Endothelial cell of umbilical vein (primary cell): ENCODE data around the gene HS6ST2. TPM values are rescaled to one million over a fixed set of nuclear protein-coding genes. Genes with fewer than 3 reads are reported as not detected.

Experiments used
- BruUV-seq: library from RNA; stranded (reverse); fragments of 400-500 nt; replicated peaks from 2 replicates; lab custom pipeline; 2021; lab: Mats Ljungman, UMichigan
- CTCF ChIA-PET: fragments of 300-600, 350-600 bp; sonication (Branson Sonifier 250); formaldehyde crosslinking; loops from one replicate; lab custom pipeline; 2021; ENCODE audit warnings: antibody characterized with exemption, inconsistent platforms; lab: Charles Lee
- POLR2A ChIA-PET: fragments of 300-600, 350-600 bp; sonication (Branson Sonifier 250); formaldehyde crosslinking; loops from one replicate; lab custom pipeline; 2021; ENCODE audit warnings: antibody characterized with exemption, inconsistent platforms; lab: Charles Lee
- DNase-seq: peaks from one replicate; pipeline ENCODE4 v3.0.0-alpha.2; 2011; ENCODE audit warnings: low read depth, low spot score
- FAIRE-seq: peaks from 2 replicates; lab custom pipeline; 2011; peaks lifted over from hg19 to GRCh38; lab: Jason Lieb, UNC
- H2AFZ ChIP-seq: 2 replicates; pipeline ENCODE4 v1.6.0; 2012; ENCODE audit warnings: low read depth, low read length, control low read depth, inconsistent platforms
- H3K27ac ChIP-seq: 2 replicates; pipeline ENCODE4 v1.5.1; 2011; ENCODE audit warnings: low read depth, mild to moderate bottlenecking, control low read depth, low read length, moderate library complexity; ENCODE audit not compliant: insufficient read depth
- H3K27me3 ChIP-seq, 2 experiments: 2 replicates each; pipeline versions ENCODE4 v1.6.0 to v1.6.1; 2011; ENCODE audit warnings: low read length in 2 of 2, mixed read lengths in 1 of 2; ENCODE audit not compliant: control insufficient read depth in 2 of 2, insufficient read depth in 2 of 2
- H3K36me3 ChIP-seq, 2 experiments: 2 replicates in 1 of 2; 3 replicates in 1 of 2; pipeline ENCODE4 v1.5.1; 2011; ENCODE audit warnings: low read length in 2 of 2, mild to moderate bottlenecking in 1 of 2, moderate library complexity in 1 of 2; ENCODE audit not compliant: control insufficient read depth in 2 of 2, insufficient read depth in 2 of 2; ENCODE audit errors: extremely low read depth in 1 of 2
- H3K4me1 ChIP-seq: 3 replicates; pipeline ENCODE4 v1.5.1; 2011; ENCODE audit warnings: mild to moderate bottlenecking, low read length; ENCODE audit not compliant: control insufficient read depth, insufficient read depth; ENCODE audit errors: extremely low read depth
- H3K4me2 ChIP-seq: 2 replicates; pipeline ENCODE4 v1.6.1; 2011; ENCODE audit warnings: low read length, control low read depth, mixed read lengths; ENCODE audit not compliant: insufficient read depth
- H3K4me3 ChIP-seq, 3 experiments: fragments of 200-600 bp in 1 of 3; sonication (generic), shearing (Covaris generic) in 1 of 3; replicated peaks in 1 of 3; 2 replicates each; pipeline ENCODE4 v1.5.1; 2011 to 2016; ENCODE audit warnings: control low read depth in 3 of 3, low read length in 3 of 3, mild to moderate bottlenecking in 2 of 3, inconsistent platforms in 1 of 3, low read depth in 1 of 3, moderate library complexity in 1 of 3; ENCODE audit not compliant: insufficient read depth in 1 of 3
- H3K79me2 ChIP-seq: 2 replicates; pipeline ENCODE4 v1.6.0; 2012; ENCODE audit warnings: low read length, inconsistent platforms; ENCODE audit not compliant: control insufficient read depth, insufficient read depth
- H3K9ac ChIP-seq: replicated peaks from 2 replicates; pipeline ENCODE3; 2011; ENCODE audit warnings: low read length, control low read depth; ENCODE audit not compliant: insufficient read depth; ENCODE audit errors: extremely low read depth
- H3K9me1 ChIP-seq: replicated peaks from 3 replicates; pipeline ENCODE4 v1.6.0; 2011; ENCODE audit warnings: mild to moderate bottlenecking, low read length; ENCODE audit not compliant: control insufficient read depth, insufficient read depth; ENCODE audit errors: extremely low read depth
- H3K9me3 ChIP-seq: replicated peaks from 2 replicates; pipeline ENCODE4 v1.5.1; 2012; ENCODE audit warnings: low read length, inconsistent platforms; ENCODE audit not compliant: control insufficient read depth, insufficient read depth
- H4K20me1 ChIP-seq: replicated peaks from 2 replicates; pipeline ENCODE3; 2011; ENCODE audit warnings: mild to moderate bottlenecking, low read length; ENCODE audit not compliant: control insufficient read depth, insufficient read depth; ENCODE audit errors: extremely low read depth
- EZH2 ChIP-seq: IDR thresholded peaks from 2 replicates; pipeline ENCODE4 v1.6.1; 2012; ENCODE audit warnings: borderline replicate concordance, low read depth, mild to moderate bottlenecking, moderate library complexity, low read length, inconsistent platforms; ENCODE audit not compliant: severe bottlenecking
- GATA2 ChIP-seq: IDR thresholded peaks from 2 replicates; pipeline ENCODE4 v1.7.0; 2011; ENCODE audit warnings: low read depth, mild to moderate bottlenecking, moderate library complexity, mixed read lengths, low read length; ENCODE audit not compliant: insufficient read length, insufficient read depth
- MYC ChIP-seq: IDR thresholded peaks from one replicate; pipeline ENCODE4 v1.6.1; 2011; ENCODE audit warnings: mild to moderate bottlenecking, low read depth, low read length
- POLR2A ChIP-seq: IDR thresholded peaks from 2 replicates; pipeline ENCODE4 v1.6.1; 2012; ENCODE audit warnings: low read depth, mild to moderate bottlenecking, control low read depth, low read length
- POLR2AphosphoS5 ChIP-seq: IDR thresholded peaks from 2 replicates; pipeline ENCODE4 v1.6.1; 2012; ENCODE audit warnings: low read depth, mild to moderate bottlenecking, control low read depth, low read length, moderate library complexity; ENCODE audit not compliant: insufficient read depth
- dilution Hi-C: fragments of 300-500 bp; cut with MboI; formaldehyde crosslinking; loops from one replicate; pipeline ENCODE4 v1.15.0; 2019; ENCODE audit warnings: low sequenced_read_pairs; ENCODE audit not compliant: extremely low pct_ligation_motif_present
- intact Hi-C: fragments of 100-400 bp; cut with micrococcal nuclease; formaldehyde crosslinking; loops from one replicate; pipeline ENCODE4 v1.10.0; 2022
- polyA plus RNA-seq, 4 experiments: library from polyadenylated mRNA; depleted of rRNA in 3 of 4; stranded (reverse) in 3 of 4; unstranded in 1 of 4; fragments of >200 nt; gene quantifications; 2 replicates each; pipeline versions ENCODE4 v1.2.1 to v1.2.3, GENCODE V29; 2011 to 2012; ENCODE audit warnings: missing spikeins in 1 of 4
- total RNA-seq: library from RNA; stranded (reverse); gene quantifications from 2 replicates; pipeline ENCODE4 v1.2.3, GENCODE V29; 2021
- TF ChIP-seq, protein P1 (sequence below), 2 donors: IDR thresholded peaks; 1 replicate in 1 of 2; 2 replicates in 1 of 2; pipeline ENCODE4 v1.5.1; 2011; ENCODE audit warnings: low read length in 2 of 2, mild to moderate bottlenecking in 2 of 2, moderate library complexity in 2 of 2, control low read depth in 1 of 2, inconsistent platforms in 1 of 2, low read depth in 1 of 2; ENCODE audit not compliant: insufficient read depth in 1 of 2; ENCODE audit errors: extremely low read depth in 1 of 2
- TF ChIP-seq, protein P2 (sequence below): IDR thresholded peaks from 2 replicates; pipeline ENCODE4 v1.6.1; 2011; ENCODE audit not compliant: insufficient read depth, insufficient read length

Gene HS6ST2
- total and polyA plus RNA-seq, 2 donors (not counting 3 experiments of a cell fraction or from before 2014, with no cell fraction given), result 0.49 to 0.84 TPM

DNA sequence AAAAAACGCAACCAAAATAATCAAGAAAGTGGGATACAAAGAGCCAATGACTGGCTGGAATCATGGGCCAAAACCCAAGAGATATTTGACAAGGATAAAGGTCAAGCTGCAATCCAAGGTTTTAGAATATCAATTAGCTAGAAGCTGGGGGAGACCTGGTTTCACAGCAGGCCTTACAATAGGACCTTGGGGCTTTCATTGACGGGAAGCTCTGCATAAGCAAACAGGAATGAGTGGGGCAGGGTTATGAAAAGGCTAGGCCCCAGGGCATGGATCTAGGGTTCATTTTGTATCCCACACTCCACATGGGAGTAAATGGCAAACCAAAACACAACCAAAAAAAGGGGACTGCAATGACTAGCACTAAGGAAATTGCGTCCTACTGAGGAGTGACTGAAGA lies 215.3 kb downstream of the HS6ST2 start:
- Histone ChIP-seq H3K27ac (no peak overlapping the region), H3K9me1 (no peaks in the 10 kb centered on the region), H3K36me3 (no peaks in the 10 kb centered on the region), H3K79me2 (no peaks in the 10 kb centered on the region), H3K27me3 (no peaks in the 10 kb centered on the region), H3K4me3 (no peak overlapping the region), H3K9me3 (no peaks in the 10 kb centered on the region), H4K20me1 (no peaks in the 10 kb centered on the region), H3K4me2 (no peak overlapping the region), H2AFZ (no peak overlapping the region), H3K9ac (no peak overlapping the region), H3K4me1 (no peaks in the 10 kb centered on the region)
- ChIA-PET CTCF (no interaction called here), POLR2A (no interaction called here)
- BruUV-seq, result no TSS peak
- DNase-seq (no peak), FAIRE-seq (no peak)
- dilution Hi-C loops (no loop called here), intact Hi-C loops (loop anchor here (5.0 kb wide), 1 partner anchor 429 kb away; no protein-coding TSS in a partner anchor)
- TF ChIP-seq, protein P1, sequence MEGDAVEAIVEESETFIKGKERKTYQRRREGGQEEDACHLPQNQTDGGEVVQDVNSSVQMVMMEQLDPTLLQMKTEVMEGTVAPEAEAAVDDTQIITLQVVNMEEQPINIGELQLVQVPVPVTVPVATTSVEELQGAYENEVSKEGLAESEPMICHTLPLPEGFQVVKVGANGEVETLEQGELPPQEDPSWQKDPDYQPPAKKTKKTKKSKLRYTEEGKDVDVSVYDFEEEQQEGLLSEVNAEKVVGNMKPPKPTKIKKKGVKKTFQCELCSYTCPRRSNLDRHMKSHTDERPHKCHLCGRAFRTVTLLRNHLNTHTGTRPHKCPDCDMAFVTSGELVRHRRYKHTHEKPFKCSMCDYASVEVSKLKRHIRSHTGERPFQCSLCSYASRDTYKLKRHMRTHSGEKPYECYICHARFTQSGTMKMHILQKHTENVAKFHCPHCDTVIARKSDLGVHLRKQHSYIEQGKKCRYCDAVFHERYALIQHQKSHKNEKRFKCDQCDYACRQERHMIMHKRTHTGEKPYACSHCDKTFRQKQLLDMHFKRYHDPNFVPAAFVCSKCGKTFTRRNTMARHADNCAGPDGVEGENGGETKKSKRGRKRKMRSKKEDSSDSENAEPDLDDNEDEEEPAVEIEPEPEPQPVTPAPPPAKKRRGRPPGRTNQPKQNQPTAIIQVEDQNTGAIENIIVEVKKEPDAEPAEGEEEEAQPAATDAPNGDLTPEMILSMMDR (IDR thresholded peaks at IDR 0.05; ENCODE audit: extremely low read depth in 1 of 2, insufficient read depth in 1 of 2, low read depth in 1 of 2, low read length in 2 of 2), result no peak
- no peak for TF ChIP-seq GATA2
- TF ChIP-seq POLR2AphosphoS5, result no peak
- TF ChIP-seq MYC, result no peak
- TF ChIP-seq EZH2, result no peak
- TF ChIP-seq POLR2A, result no peak

DNA sequence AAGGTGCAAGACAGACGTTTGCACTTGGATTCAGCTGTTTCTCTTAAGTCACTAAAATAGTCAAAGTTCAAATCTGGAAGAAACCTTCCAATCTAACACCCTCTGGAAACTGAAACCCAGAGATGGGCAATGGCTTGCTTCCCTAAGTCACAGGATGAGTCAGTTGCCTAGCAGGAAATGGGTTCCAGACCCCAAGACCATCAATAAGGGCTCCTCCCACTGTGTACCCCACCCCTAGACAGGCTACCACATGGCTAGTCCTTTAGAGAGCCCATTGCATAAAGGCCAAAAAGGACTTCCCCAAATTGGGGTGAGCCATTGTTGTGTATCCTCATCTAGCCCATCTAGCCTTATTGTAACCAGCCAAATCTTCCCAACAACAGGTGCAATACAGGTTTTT lies 216.2 kb downstream of the HS6ST2 start:
- intact Hi-C loops, result loop anchor here (5.0 kb wide), 1 partner anchor 430 kb away; no protein-coding TSS in a partner anchor
- dilution Hi-C loops, result no loop called here
- ChIA-PET CTCF (no interaction called here), POLR2A (no interaction called here)
- no TSS peak for BruUV-seq
- Histone ChIP-seq H3K4me3 (no peak overlapping the region), H3K27ac (no peak overlapping the region), H3K4me2 (no peak overlapping the region), H3K9me3 (no peaks in the 10 kb centered on the region), H3K4me1 (no peaks in the 10 kb centered on the region), H3K27me3 (no peaks in the 10 kb centered on the region), H4K20me1 (no peaks in the 10 kb centered on the region), H3K9me1 (no peaks in the 10 kb centered on the region), H3K79me2 (no peaks in the 10 kb centered on the region), H2AFZ (no peak overlapping the region), H3K9ac (no peak overlapping the region), H3K36me3 (no peaks in the 10 kb centered on the region)
- TF ChIP-seq, protein P2, sequence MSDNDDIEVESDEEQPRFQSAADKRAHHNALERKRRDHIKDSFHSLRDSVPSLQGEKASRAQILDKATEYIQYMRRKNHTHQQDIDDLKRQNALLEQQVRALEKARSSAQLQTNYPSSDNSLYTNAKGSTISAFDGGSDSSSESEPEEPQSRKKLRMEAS, result no peak
- TF ChIP-seq, protein P1 (IDR thresholded peaks at IDR 0.05; ENCODE audit: extremely low read depth in 1 of 2, insufficient read depth in 1 of 2, low read depth in 1 of 2, low read length in 2 of 2), result no peak
- no peak for TF ChIP-seq EZH2
- DNase-seq (no peak), FAIRE-seq (no peak)
